A673 (cell line): ENCODE measurements around the gene SFN. TPM values are rescaled to one million over a fixed set of nuclear protein-coding genes. Genes with fewer than 3 reads are reported as not detected.

ENCODE experiments used
- BruUV-seq: library from RNA; stranded (reverse); fragments of 400-500 nt; replicated peaks from 2 replicates; lab custom pipeline; 2021; lab: Mats Ljungman, UMichigan
- CTCF ChIA-PET: fragments of 300-600 bp; sonication (Branson Sonifier 250); formaldehyde crosslinking; loops from one replicate; lab custom pipeline; 2022; ENCODE audit warnings: antibody characterized with exemption; lab: Charles Lee
- POLR2A ChIA-PET: fragments of 300-600 bp; sonication (Branson Sonifier 250); formaldehyde crosslinking; loops from one replicate; lab custom pipeline; 2022; ENCODE audit warnings: antibody characterized with exemption; ENCODE audit not compliant: low non-redundant PET; lab: Charles Lee
- DNase-seq: peaks from one replicate; pipeline ENCODE4 v3.0.0-alpha.2; 2015; ENCODE audit warnings: low spot score
- H3K27ac ChIP-seq: fragments of 200-600 bp; sonication (generic); 2 replicates; pipeline ENCODE4 v1.5.1; 2016; ENCODE audit warnings: mixed run types, low read depth, mild to moderate bottlenecking, mixed read lengths, antibody characterized with exemption, low read length; ENCODE audit not compliant: poor library complexity, severe bottlenecking
- H3K27me3 ChIP-seq: fragments of 200-600 bp; sonication (generic); replicated peaks from 2 replicates; pipeline ENCODE4 v1.6.1; 2017; ENCODE audit warnings: mixed run types, low read depth, mild to moderate bottlenecking, mixed read lengths, antibody characterized with exemption, low read length; ENCODE audit not compliant: insufficient read depth, poor library complexity
- H3K36me3 ChIP-seq: fragments of 200-600 bp; sonication (generic); 2 replicates; pipeline ENCODE4 v1.6.1; 2016; ENCODE audit warnings: mixed run types, mild to moderate bottlenecking, mixed read lengths, antibody characterized with exemption, low read length; ENCODE audit not compliant: insufficient read depth, poor library complexity, severe bottlenecking
- H3K4me1 ChIP-seq: fragments of 200-600 bp; sonication (generic); 2 replicates; pipeline ENCODE4 v1.6.1; 2017; ENCODE audit warnings: mixed run types, mild to moderate bottlenecking, mixed read lengths, antibody characterized with exemption, low read length; ENCODE audit not compliant: insufficient read depth, poor library complexity, severe bottlenecking
- H3K4me3 ChIP-seq: fragments of 200-600 bp; sonication (generic); 2 replicates; pipeline ENCODE4 v1.5.1; 2016; ENCODE audit warnings: low read depth, mixed run types, mild to moderate bottlenecking, mixed read lengths, low read length; ENCODE audit not compliant: poor library complexity, severe bottlenecking
- H3K9me3 ChIP-seq: fragments of 200-600 bp; sonication (generic); 2 replicates; pipeline ENCODE4 v1.6.1; 2016; ENCODE audit warnings: mixed run types, low read depth, mild to moderate bottlenecking, mixed read lengths, antibody characterized with exemption, low read length; ENCODE audit not compliant: poor library complexity, severe bottlenecking
- CTCF ChIP-seq: fragments of 300-800, 200-600 bp; sonication (generic); conservative IDR thresholded peaks from 2 replicates; pipeline ENCODE4 v1.5.1; 2017; ENCODE audit warnings: low read depth, mild to moderate bottlenecking, antibody characterized with exemption, low read length, moderate library complexity, mixed read lengths
- EZH2 ChIP-seq: fragments of 200-600 bp; sonication (generic); IDR thresholded peaks from 2 replicates; pipeline ENCODE4 v1.6.1; 2017; ENCODE audit warnings: borderline replicate concordance, low read depth, mild to moderate bottlenecking, mixed read lengths, antibody characterized with exemption, low read length; ENCODE audit not compliant: poor library complexity, severe bottlenecking
- intact Hi-C: fragments of 100-400 bp; cut with micrococcal nuclease; formaldehyde crosslinking; loops from one replicate; pipeline ENCODE4 v1.10.0; 2022; ENCODE audit not compliant: unreplicated experiment
- total RNA-seq: library from RNA; stranded (reverse); gene quantifications from 2 replicates; pipeline ENCODE4 v1.2.3, GENCODE V29; 2021

SFN gene
- total RNA-seq, 1 experiment from 2014 or later = not detected

GRCh38 chr1:26900001-26900814 lies 37.3 kb downstream of the SFN start, which contains the start of gene GPATCH3:
Gene GPATCH3, minus strand, starts transcription at chr1:26900467. Its CDS starts 25 bp downstream, at chr1:26900442.
- TSS peak; percentile 75 for BruUV-seq
- POLR2A ChIA-PET = interaction anchor here (0.6 to 1.1 kb wide), 2 partner anchors 10 to 32 kb away, joined by 8 to 12 read pairs; partner anchors contain the start of gene GPN2
- intact Hi-C loops = no loop called here

GRCh38 chr1:26900815-26901511 lies 38.0 kb downstream of the SFN start:
- TF ChIP-seq EZH2 (no peak), CTCF (no peak)
- ChIA-PET CTCF (no interaction called here), POLR2A (interaction anchor here (0.7 to 1.1 kb wide), 2 partner anchors 11 to 636 kb away, joined by 3 to 8 read pairs; partner anchors contain the start of gene GPN2)
- intact Hi-C loops = no loop called here
- Histone ChIP-seq H3K36me3 (peaks cover 3% of the 10 kb centered on the region), H3K4me1 (peaks cover 7% of the 10 kb centered on the region), H3K27ac (peak overlapping the region; percentile 73), H3K4me3 (peak overlapping the region; percentile 78), H3K27me3 (no peaks in the 10 kb centered on the region), H3K9me3 (no peaks in the 10 kb centered on the region)
- BruUV-seq = TSS peak; percentile 96
- DNase-seq = no peak

More at GRCh38 chr1:26900001-26900814, 37.3 kb downstream of the SFN start, which contains the start of gene GPATCH3:
- peaks cover 3% of the 10 kb centered on the region for H3K36me3 ChIP-seq
- DNase-seq = peak; percentile 95
- no peaks in the 10 kb centered on the region for H3K27me3 ChIP-seq
- H3K4me1 ChIP-seq = peaks cover 7% of the 10 kb centered on the region
- H3K27ac ChIP-seq = peak within 1 kb of the TSS; percentile 73
- H3K9me3 ChIP-seq = no peaks in the 10 kb centered on the region
- peak within 1 kb of the TSS; percentile 78 for H3K4me3 ChIP-seq
- TF ChIP-seq CTCF (no peak), EZH2 (no peak)
- CTCF ChIA-PET = no interaction called here

- no peak for DNase-seq
- no peak overlapping the region for H3K27ac ChIP-seq
- intact Hi-C loops = no loop called here
- no peaks in the 10 kb centered on the region for H3K9me3 ChIP-seq
- H3K4me3 ChIP-seq = no peak overlapping the region
- ChIA-PET POLR2A (interaction anchor here (0.7 kb wide), 1 partner anchor 973 kb away, joined by 3 read pairs; no protein-coding TSS in a partner anchor), CTCF (no interaction called here)
- TF ChIP-seq CTCF (no peak), EZH2 (no peak)
- BruUV-seq = no TSS peak
- H3K27me3 ChIP-seq = no peaks in the 10 kb centered on the region
- no peaks in the 10 kb centered on the region for H3K36me3 ChIP-seq
- H3K4me1 ChIP-seq = no peaks in the 10 kb centered on the region
Measured at GRCh38 chr1:26907071-26907917, 44.3 kb downstream of the SFN start.
